HG02588 (cell line): Measurements from ENCODE around the gene ZNF574.

Experiments used
- ATAC-seq: cut with Tn5 transposase; IDR thresholded peaks from one replicate; pipeline ENCODE4 v1.9.1; 2021; ENCODE audit warnings: mild to moderate bottlenecking, moderate library complexity; ENCODE audit not compliant: unreplicated experiment

Gene ZNF574

GRCh38 chr19:42079886-42080763, 4.2 kb downstream of the ZNF574 start:
- no peak for ATAC-seq

- no peak for ATAC-seq
These were observed 4.9 kb downstream of the ZNF574 start for GRCh38 chr19:42080764-42081375.

- ATAC-seq, result no peak
These were observed 5.7 kb downstream of the ZNF574 start for GRCh38 chr19:42081584-42082203.

- no peak for ATAC-seq
These were observed 7.6 kb downstream of the ZNF574 start for GRCh38 chr19:42083537-42083936.

GRCh38 chr19:42086188-42086736, 10.3 kb downstream of the ZNF574 start:
- ATAC-seq, result no peak

- ATAC-seq, result no peak
These were observed 11.0 kb downstream of the ZNF574 start for GRCh38 chr19:42086770-42087550.

- ATAC-seq, result no peak
These were observed 12.7 kb downstream of the ZNF574 start for GRCh38 chr19:42088471-42089190.

- ATAC-seq, result no peak
These were observed 13.3 kb downstream of the ZNF574 start for GRCh38 chr19:42089191-42089750.

GRCh38 chr19:42089772-42090171, 13.8 kb downstream of the ZNF574 start:
- no peak for ATAC-seq

- ATAC-seq, result no peak
These were observed 14.7 kb downstream of the ZNF574 start for GRCh38 chr19:42090672-42091071.

GRCh38 chr19:42091300-42091699, 15.3 kb downstream of the ZNF574 start:
- ATAC-seq, result no peak

GRCh38 chr19:42091742-42092141, 15.8 kb downstream of the ZNF574 start:
- ATAC-seq, result no peak

- no peak for ATAC-seq
These were observed 16.4 kb downstream of the ZNF574 start for GRCh38 chr19:42092350-42092749.

- no peak for ATAC-seq
These were observed 17.5 kb downstream of the ZNF574 start for GRCh38 chr19:42093505-42093904.

- no peak for ATAC-seq
These were observed 18.0 kb downstream of the ZNF574 start for GRCh38 chr19:42093926-42094325.

GRCh38 chr19:42095142-42095813, 19.3 kb downstream of the ZNF574 start:
- ATAC-seq, result no peak

- ATAC-seq, result no peak
These were observed 19.9 kb downstream of the ZNF574 start for GRCh38 chr19:42095814-42096230.

- no peak for ATAC-seq
These were observed 20.4 kb downstream of the ZNF574 start for GRCh38 chr19:42096255-42096837.

- ATAC-seq, result no peak
These were observed 21.5 kb downstream of the ZNF574 start for GRCh38 chr19:42097461-42097860.
